Muscle layer of colon (tissue), 2 donors: ENCODE measurements around the gene ADGRA1.
"Not testable (repeated sequence)": the region's sequence is repeated elsewhere in the genome, so short reads cannot be mapped to it uniquely, and the experiment has no call there.

Source experiments
- H3K27ac ChIP-seq: one replicate; pipeline ENCODE4 v1.7.0; 2013; ENCODE audit warnings: low read depth, mild to moderate bottlenecking, low read length, moderate library complexity
- H3K27me3 ChIP-seq, 2 donors: one replicate each; pipeline ENCODE4 v1.7.0; 2013; ENCODE audit warnings: low read length in 2 of 2, mild to moderate bottlenecking in 2 of 2; ENCODE audit not compliant: insufficient read depth in 2 of 2, control insufficient read depth in 1 of 2
- H3K36me3 ChIP-seq: one replicate; pipeline ENCODE4 v1.7.0; 2013; ENCODE audit warnings: mild to moderate bottlenecking, low read length; ENCODE audit not compliant: insufficient read depth
- H3K4me1 ChIP-seq: one replicate; pipeline ENCODE4 v1.7.0; 2013; ENCODE audit warnings: mild to moderate bottlenecking, low read length; ENCODE audit not compliant: insufficient read depth
- H3K4me3 ChIP-seq, 2 donors: one replicate each; pipeline ENCODE4 v1.7.0; 2013; ENCODE audit warnings: low read length in 2 of 2, low read depth in 1 of 2, mild to moderate bottlenecking in 1 of 2, moderate library complexity in 1 of 2
- H3K9ac ChIP-seq: one replicate; pipeline ENCODE4 v1.7.0; 2013; ENCODE audit warnings: low read length
- H3K9me3 ChIP-seq: one replicate; pipeline ENCODE4 v1.7.0; 2013; ENCODE audit warnings: mild to moderate bottlenecking, low read length
- donor health status: abdominal sarcoma.
- donor health status: Adenocarcinoma of cecum.

The ADGRA1 gene

DNA sequence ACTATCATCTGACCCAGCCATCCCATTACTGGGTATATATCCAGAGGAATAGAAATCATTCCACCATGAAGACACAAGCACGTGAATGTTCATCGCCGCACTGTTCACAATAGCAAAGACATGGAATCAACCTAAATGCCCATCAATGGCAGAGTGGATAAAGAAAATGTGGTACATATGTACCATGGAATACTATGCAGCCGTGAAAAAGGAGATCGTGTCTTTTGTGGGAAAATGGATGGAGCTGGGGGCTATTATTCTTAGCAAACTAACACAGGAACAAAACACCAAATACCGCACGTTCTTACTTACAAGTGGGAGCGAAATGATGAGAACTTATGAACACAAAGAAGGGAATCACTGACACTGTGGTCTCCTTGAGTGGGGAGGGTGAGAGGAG lies 62.5 kb downstream of the ADGRA1 start:
- no peak overlapping the region for H3K9ac ChIP-seq
- H3K36me3 ChIP-seq: no peaks in the 10 kb centered on the region
- no peaks in the 10 kb centered on the region for H3K4me1 ChIP-seq
- H3K27ac ChIP-seq: no peak overlapping the region
- H3K27me3 ChIP-seq: no peaks in the 10 kb centered on the region
- H3K4me3 ChIP-seq: no peak overlapping the region
- H3K9me3 ChIP-seq: no peaks in the 10 kb centered on the region

- H3K4me1 ChIP-seq: no peaks in the 10 kb centered on the region
- no peaks in the 10 kb centered on the region for H3K36me3 ChIP-seq
- no peaks in the 10 kb centered on the region for H3K27me3 ChIP-seq
- H3K9me3 ChIP-seq: no peaks in the 10 kb centered on the region
- H3K9ac ChIP-seq: no peak overlapping the region
- no peak overlapping the region for H3K27ac ChIP-seq
- no peak overlapping the region for H3K4me3 ChIP-seq
Observed at GRCh38 chr10:133150656-133151055, 62.9 kb downstream of the ADGRA1 start.

GRCh38 chr10:133151071-133151470 lies 63.3 kb downstream of the ADGRA1 start:
- not testable (repeated sequence) for H3K9ac ChIP-seq, H3K36me3 ChIP-seq, H3K4me3 ChIP-seq, H3K27ac ChIP-seq, H3K4me1 ChIP-seq, H3K9me3 ChIP-seq, H3K27me3 ChIP-seq

DNA sequence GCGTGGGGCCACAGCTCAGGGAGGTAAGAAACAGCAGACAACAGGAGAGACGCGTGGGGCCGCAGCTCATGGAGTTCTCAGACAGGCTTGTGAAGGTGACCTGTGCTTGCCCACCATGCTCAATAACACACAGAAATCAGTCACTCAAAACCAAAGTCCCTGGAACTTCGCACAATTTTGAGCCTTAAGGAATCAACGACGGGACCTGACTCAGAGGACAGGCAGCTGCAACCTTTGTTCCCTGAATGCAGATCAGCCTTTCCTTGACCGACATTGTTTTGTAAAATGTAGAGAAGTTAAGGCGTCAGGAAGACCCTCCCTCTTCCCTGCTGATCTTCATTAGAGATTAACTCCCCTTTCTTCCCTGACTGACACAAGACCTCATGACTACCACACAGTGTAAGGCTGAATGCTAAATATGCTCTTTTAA lies 63.8 kb downstream of the ADGRA1 start:
- Histone ChIP-seq H3K9me3 (no peaks in the 10 kb centered on the region), H3K4me3 (no peak overlapping the region), H3K27me3 (no peaks in the 10 kb centered on the region), H3K36me3 (no peaks in the 10 kb centered on the region), H3K27ac (no peak overlapping the region), H3K4me1 (no peaks in the 10 kb centered on the region), H3K9ac (no peak overlapping the region)

- peaks cover 0 to 8% of the 10 kb centered on the region in 2 donors for H3K27me3 ChIP-seq
- no peak overlapping the region for H3K9ac ChIP-seq
- H3K9me3 ChIP-seq: no peaks in the 10 kb centered on the region
- H3K4me3 ChIP-seq: no peak overlapping the region
- no peaks in the 10 kb centered on the region for H3K36me3 ChIP-seq
- H3K4me1 ChIP-seq: no peaks in the 10 kb centered on the region
- no peak overlapping the region for H3K27ac ChIP-seq
Observed at GRCh38 chr10:133154411-133154810, 66.7 kb downstream of the ADGRA1 start.

GRCh38 chr10:133154996-133155778 lies 67.5 kb downstream of the ADGRA1 start:
- Histone ChIP-seq H3K27ac (no peak overlapping the region), H3K9ac (no peak overlapping the region), H3K27me3 (peaks cover 0 to 11% of the 10 kb centered on the region in 2 donors), H3K4me1 (no peaks in the 10 kb centered on the region), H3K4me3 (no peak overlapping the region), H3K9me3 (no peaks in the 10 kb centered on the region), H3K36me3 (no peaks in the 10 kb centered on the region)

DNA sequence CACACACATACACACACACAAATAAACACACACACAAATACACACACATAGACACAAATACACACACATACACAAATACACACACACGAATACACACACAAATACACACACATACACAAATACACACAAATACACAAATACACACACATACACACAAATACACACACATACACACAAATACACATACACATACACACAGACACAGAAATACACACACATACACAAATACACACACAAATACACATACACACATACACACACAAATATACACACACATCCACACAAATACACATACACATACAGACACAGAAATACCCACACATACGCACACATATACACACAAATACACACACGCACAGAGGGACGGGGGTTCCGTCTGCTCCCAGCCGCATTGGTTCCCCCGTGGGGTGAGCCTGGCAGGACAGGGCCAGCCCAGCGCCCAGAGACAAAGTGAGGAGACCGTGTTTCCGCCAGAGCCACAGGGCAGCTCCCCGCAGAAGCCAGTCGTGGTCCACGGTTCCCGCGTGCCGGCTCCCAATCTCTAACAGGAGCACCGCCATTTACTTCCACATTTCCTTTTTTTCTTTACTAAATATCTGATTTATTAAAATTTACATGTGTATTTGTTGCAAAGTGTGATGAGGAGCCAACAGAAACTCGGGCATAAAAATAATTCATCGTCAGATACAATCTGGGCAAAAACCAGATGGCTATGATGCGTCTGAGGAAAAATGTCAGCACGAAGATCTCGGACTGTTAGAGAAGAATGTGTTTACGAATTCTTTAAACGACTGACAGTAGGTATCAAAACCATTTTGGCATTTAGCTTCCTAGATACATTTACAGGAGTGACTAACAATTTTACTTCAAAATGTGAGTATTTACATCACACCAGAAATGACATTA lies 69.2 kb downstream of the ADGRA1 start:
- H3K27me3 ChIP-seq: peaks cover 5 to 27% of the 10 kb centered on the region in 2 donors
- H3K27ac ChIP-seq: no peak overlapping the region
- H3K4me1 ChIP-seq: peaks cover 12% of the 10 kb centered on the region
- H3K36me3 ChIP-seq: no peaks in the 10 kb centered on the region
- no peaks in the 10 kb centered on the region for H3K9me3 ChIP-seq
- no peak overlapping the region for H3K9ac ChIP-seq
- no peak overlapping the region for H3K4me3 ChIP-seq

DNA sequence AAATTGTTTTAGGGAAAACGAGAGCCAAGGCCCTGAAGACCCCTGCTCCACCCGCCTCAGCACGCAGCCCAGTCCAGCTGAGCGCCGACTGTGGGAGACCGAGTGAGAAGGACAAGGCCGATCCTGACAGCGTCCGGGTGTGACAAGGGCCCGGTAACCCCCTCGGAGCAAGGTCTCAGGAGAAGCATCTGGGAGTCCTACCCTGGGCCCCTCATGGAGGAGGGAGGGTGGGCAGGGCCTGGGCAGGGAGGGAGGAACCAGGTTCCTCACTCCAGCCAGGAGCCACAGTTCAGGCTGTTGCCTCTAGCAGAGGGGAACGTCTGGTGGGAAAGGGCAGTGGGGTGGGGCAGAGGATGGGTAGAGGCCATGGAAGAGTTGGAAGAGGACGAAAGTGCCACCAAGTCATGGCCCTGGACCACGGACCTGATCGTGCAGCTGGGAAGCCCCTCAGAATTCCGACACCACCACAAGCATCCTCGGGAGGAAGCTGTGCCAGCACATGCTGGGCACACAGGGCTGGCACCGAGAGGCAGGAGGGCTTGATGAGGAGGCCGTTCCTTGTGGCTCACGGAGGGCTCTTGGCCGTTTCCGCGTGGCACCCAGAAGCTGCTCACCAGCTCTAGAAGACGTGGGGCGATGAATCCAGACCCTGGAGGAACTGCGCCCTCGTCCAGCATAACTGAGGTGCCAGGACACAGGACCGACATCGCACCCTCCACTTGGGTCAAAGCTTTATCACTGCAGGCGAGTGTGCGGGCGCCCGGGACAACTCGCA lies 70.1 kb downstream of the ADGRA1 start:
- Histone ChIP-seq H3K36me3 (no peaks in the 10 kb centered on the region), H3K4me3 (no peak overlapping the region), H3K27me3 (peaks cover 14 to 36% of the 10 kb centered on the region in 2 donors), H3K27ac (no peak overlapping the region), H3K9ac (no peak overlapping the region), H3K4me1 (peaks cover 12% of the 10 kb centered on the region), H3K9me3 (no peaks in the 10 kb centered on the region)

DNA sequence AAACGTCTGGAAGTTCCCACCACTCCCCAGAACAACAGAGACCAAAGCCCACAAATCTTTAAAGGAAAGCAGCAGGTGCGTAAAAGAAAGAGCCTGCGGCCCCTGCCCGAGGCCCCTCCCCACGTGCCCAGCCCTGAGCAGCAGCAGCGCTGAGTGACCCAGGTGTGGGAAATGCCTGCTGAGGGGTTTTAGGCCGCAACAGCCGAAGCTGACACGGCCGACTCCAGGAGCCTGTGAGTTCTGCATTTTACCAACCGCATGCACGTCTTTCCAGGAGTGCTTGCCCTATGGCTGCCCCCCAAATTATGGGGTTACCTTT lies 70.7 kb downstream of the ADGRA1 start:
- peaks cover 14 to 41% of the 10 kb centered on the region in 2 donors for H3K27me3 ChIP-seq
- H3K4me3 ChIP-seq: no peak overlapping the region
- H3K9ac ChIP-seq: no peak overlapping the region

DNA sequence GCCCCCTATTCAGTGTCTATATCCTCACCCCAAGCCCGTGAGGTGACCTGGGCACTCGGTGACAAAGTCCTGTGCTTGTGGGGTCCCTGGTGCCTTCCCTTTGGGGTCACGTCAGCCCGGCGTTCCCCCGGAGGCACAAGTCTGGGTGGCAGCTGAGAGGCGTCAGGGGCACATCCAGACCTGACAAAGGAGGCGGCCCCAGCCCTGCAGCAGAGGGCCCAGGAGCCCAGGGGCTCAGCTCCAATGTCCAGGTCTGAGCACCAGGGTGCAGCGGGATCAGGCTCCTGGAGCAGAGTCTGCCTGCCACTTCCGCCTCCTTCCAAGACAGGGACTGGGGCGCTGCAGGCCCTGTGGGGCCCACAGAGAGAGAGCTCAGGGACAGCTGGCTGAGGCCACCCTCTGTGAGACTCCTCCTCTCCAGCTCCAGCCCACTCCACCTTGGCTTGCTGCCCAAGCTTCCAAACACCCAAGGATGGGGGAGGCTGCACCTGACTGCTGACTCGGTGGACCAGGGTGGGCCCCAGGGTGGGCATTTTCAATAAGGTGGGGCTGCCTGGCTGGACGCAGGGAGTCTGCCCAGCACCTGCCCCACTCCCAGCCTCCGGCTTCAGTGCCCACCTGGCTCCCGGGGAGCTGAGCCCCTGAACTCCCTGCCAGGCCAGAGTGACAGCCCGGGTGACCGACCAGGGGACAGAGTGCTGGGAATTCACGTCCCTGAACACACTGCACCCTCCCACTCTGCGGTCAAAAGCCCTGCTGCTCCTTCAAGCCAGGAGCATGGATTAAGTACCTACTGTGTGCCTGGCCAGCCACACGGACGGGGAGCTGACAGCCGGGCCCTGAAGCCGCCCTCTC lies 71.3 kb downstream of the ADGRA1 start:
- H3K4me1 ChIP-seq: peaks cover 12% of the 10 kb centered on the region
- H3K27ac ChIP-seq: no peak overlapping the region
- H3K4me3 ChIP-seq: no peak overlapping the region
- no peaks in the 10 kb centered on the region for H3K36me3 ChIP-seq
- H3K9ac ChIP-seq: no peak overlapping the region
- no peaks in the 10 kb centered on the region for H3K9me3 ChIP-seq
- peaks cover 14 to 47% of the 10 kb centered on the region in 2 donors for H3K27me3 ChIP-seq

More for the DNA sequence above, 70.7 kb downstream of the ADGRA1 start:
- Histone ChIP-seq H3K27ac (no peak overlapping the region), H3K36me3 (no peaks in the 10 kb centered on the region), H3K9me3 (no peaks in the 10 kb centered on the region), H3K4me1 (peaks cover 12% of the 10 kb centered on the region)
